OCI-LY3 (cell line): ENCODE data around the gene PCDHGB2.

Source experiments
- CTCF ChIP-seq: fragments of 200-600, 300-600 bp; sonication (generic); IDR thresholded peaks from 2 replicates; pipeline ENCODE4 v1.5.1; 2014; ENCODE audit warnings: antibody characterized with exemption, low read length, low read depth
- EZH2phosphoT487 ChIP-seq: fragments of 200-600 bp; shearing (Covaris generic); IDR thresholded peaks from 2 replicates; pipeline ENCODE4 v1.6.1; 2018; ENCODE audit warnings: antibody characterized with exemption, mixed run types, low read depth

DNA sequence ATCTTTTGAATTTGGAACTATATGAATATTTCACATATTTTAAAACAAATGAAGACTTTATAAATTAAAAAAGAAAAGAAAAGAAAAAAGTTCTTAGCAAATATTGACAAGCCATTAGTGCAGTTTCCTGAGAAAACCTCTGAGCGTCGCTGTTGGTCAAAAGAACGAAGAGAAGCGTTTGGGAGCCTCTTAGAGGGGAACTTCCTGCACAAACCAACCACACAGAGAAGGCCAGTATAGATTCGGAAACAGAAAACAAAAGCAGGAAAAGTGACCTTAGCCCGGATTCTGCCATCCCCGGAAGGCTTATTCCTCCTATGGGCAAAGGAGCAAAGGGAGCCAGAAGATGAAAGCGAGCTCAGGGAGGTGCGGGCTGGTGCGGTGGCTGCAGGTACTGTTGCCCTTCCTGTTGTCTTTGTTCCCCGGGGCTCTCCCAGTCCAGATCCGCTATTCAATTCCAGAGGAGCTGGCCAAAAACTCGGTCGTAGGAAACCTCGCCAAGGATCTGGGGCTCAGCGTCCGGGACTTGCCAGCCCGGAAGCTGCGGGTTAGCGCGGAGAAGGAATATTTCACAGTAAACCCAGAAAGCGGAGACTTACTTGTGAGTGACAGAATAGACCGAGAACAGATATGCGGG lies at the start of gene PCDHGB2:
- TF ChIP-seq CTCF, result peak; percentile 53
- TF ChIP-seq EZH2phosphoT487, result no peak
